ENCODE data around the gene MEIKIN.

GRCh38 chr5:131959136-131959535, 13.7 kb upstream of the MEIKIN start:
- TF ChIP-seq CTCF (IDR thresholded peaks at IDR 0.05; ENCODE audit: poor library complexity, severe bottlenecking) (no peak), TAF1 (IDR thresholded peaks at IDR 0.05; ENCODE audit: low read depth) (no peak), RAD21 (conservative IDR thresholded peaks at IDR 0.05) (no peak), MXI1 (conservative IDR thresholded peaks at IDR 0.05; ENCODE audit: poor library complexity, severe bottlenecking) (no peak), EZH2 (IDR thresholded peaks at IDR 0.05; ENCODE audit: borderline replicate concordance, insufficient read depth, low read length, poor library complexity, severe bottlenecking) (no peak), EP300 (conservative IDR thresholded peaks at IDR 0.05; ENCODE audit: poor library complexity, severe bottlenecking) (no peak), SMC3 (conservative IDR thresholded peaks at IDR 0.05; ENCODE audit: poor library complexity) (no peak)

Measured in neural cell (in vitro differentiated cells).